Common myeloid progenitor, CD34-positive (primary cell): ENCODE data around the gene FOXK1.

Source experiments
- CTCF ChIA-PET: fragments of 350-600 bp; sonication (Branson Sonifier 250); formaldehyde crosslinking; loops from one replicate; lab custom pipeline; 2021; ENCODE audit warnings: antibody characterized with exemption; lab: Charles Lee
- POLR2A ChIA-PET: fragments of 350-600 bp; sonication (Branson Sonifier 250); formaldehyde crosslinking; loops from one replicate; lab custom pipeline; 2021; ENCODE audit warnings: antibody characterized with exemption; lab: Charles Lee
- DNase-seq, 3 donors: peaks; one replicate each; pipeline versions ENCODE4 v3.0.0 to v3.0.0-alpha.2; 2013
- H3K27ac ChIP-seq, 2 experiments: 1 replicate in 1 of 2; 2 replicates in 1 of 2; pipeline ENCODE4 v1.7.0; 2013; ENCODE audit warnings: inconsistent platforms in 2 of 2, low read length in 2 of 2, mild to moderate bottlenecking in 2 of 2, low read depth in 1 of 2, moderate library complexity in 1 of 2; ENCODE audit not compliant: severe bottlenecking in 2 of 2, insufficient read depth in 1 of 2, poor library complexity in 1 of 2
- H3K27me3 ChIP-seq, 5 experiments: replicated peaks in 2 of 5; 1 replicate in 3 of 5; 2 replicates in 2 of 5; pipeline versions ENCODE4 v1.6.1 to v1.7.0; 2013; ENCODE audit warnings: low read length in 4 of 5, mild to moderate bottlenecking in 2 of 5, moderate library complexity in 2 of 5, inconsistent platforms in 1 of 5; ENCODE audit not compliant: insufficient read depth in 5 of 5, control insufficient read depth in 4 of 5
- H3K36me3 ChIP-seq, 4 experiments: 1 replicate in 2 of 4; 2 replicates in 2 of 4; pipeline versions ENCODE4 v1.6.1 to v1.7.0; 2013; ENCODE audit warnings: low read length in 3 of 4, control low read depth in 1 of 4, mild to moderate bottlenecking in 1 of 4; ENCODE audit not compliant: control insufficient read depth in 4 of 4, insufficient read depth in 4 of 4
- H3K4me1 ChIP-seq, 4 experiments: 1 replicate in 3 of 4; 2 replicates in 1 of 4; pipeline versions ENCODE4 v1.6.1 to v1.7.1; 2013; ENCODE audit warnings: low read length in 3 of 4, mild to moderate bottlenecking in 3 of 4, control low read depth in 1 of 4, inconsistent platforms in 1 of 4, moderate library complexity in 1 of 4; ENCODE audit not compliant: control insufficient read depth in 4 of 4, insufficient read depth in 4 of 4; ENCODE audit errors: control extremely low read depth in 1 of 4
- H3K4me3 ChIP-seq, 7 experiments: 1 replicate in 4 of 7; 2 replicates in 3 of 7; pipeline versions ENCODE4 v1.5.1 to v1.7.0; 2013; ENCODE audit warnings: mild to moderate bottlenecking in 7 of 7, low read length in 6 of 7, moderate library complexity in 6 of 7, inconsistent platforms in 2 of 7, low read depth in 2 of 7, control low read depth in 1 of 7; ENCODE audit not compliant: insufficient read depth in 4 of 7, control insufficient read depth in 1 of 7; ENCODE audit errors: extremely low read depth in 1 of 7
- H3K9me3 ChIP-seq, 5 experiments: 1 replicate in 4 of 5; 2 replicates in 1 of 5; pipeline versions ENCODE4 v1.6.1 to v1.7.1; 2013; ENCODE audit warnings: low read length in 4 of 5, mild to moderate bottlenecking in 2 of 5, inconsistent platforms in 1 of 5, low read depth in 1 of 5, moderate library complexity in 1 of 5; ENCODE audit not compliant: control insufficient read depth in 4 of 5, insufficient read depth in 2 of 5; ENCODE audit errors: control extremely low read depth in 1 of 5
- WGBS: methylation state at CpG from one replicate; pipeline ENCODE4 v1.1.5; 2013; ENCODE audit not compliant: insufficient coverage; 5-methylcytosine and 5-hydroxymethylcytosine counted together

Gene FOXK1

DNA sequence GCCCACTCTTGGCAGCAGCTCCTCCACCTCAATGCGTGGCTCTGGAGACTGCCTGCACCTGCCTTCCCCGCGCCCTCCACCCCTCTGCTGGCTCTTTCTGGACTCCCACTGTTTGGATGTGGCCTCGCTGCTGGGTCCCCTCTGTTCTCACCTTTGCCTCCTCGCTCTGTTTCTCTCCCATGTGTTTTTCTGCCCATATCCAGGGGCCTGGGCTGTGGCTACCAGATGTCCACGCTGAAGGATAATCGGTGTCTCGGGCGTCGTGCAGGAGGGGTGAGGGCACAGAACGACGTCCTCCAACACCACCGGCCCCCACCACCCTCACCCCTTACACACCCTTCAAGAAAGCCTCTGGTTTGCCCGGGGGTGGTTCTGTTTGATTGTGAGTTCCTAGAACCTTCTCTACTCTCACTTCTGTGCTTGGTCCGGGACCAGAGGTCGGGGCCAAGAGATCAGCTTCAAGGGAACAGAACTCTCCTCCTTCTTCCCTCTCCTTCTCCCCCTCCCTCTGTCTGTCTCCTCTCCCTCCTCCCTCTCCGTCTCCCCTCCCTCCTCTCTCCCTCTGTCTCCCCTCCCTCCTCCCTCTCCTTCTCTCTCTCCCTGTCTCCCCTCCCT is 125.0 kb downstream of the FOXK1 start:
- CTCF ChIA-PET: interaction anchor here (0.9 to 5.0 kb wide), 3 partner anchors 10 to 23 kb away, joined by 3 to 17 read pairs (median 6); no protein-coding TSS in a partner anchor

DNA sequence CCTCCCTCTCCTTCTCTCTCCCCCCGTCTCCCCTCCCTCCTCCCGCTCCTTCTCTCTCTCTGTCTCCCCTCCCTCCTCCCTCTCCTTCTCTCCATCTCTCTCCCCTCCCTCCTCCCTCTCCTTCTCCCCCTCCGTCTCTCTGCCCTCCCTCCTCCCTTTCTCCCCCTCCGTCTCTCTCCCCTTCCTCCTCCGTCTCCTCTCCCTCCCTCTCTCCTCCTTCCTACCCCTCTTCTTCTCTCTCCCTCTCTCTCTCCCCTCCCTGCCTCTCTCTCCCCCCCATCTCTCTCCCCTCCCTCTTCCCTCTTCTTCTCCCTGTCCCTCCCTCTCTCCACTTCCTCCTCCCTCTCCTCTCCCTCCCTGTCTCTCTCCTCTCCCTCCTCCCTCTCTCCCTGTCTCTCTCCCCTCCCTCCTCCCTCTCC is 125.5 kb downstream of the FOXK1 start:
- Histone ChIP-seq H3K4me1 (peaks cover 0 to 31% (median 20%) of the 10 kb centered on the region in 4 experiments), H3K9me3 (no peaks in the 10 kb centered on the region), H3K4me3 (peak overlapping the region in 2 of 7 experiments; percentile 5 to 16), H3K27me3 (no peaks in the 10 kb centered on the region), H3K27ac (no peak overlapping the region), H3K36me3 (no peaks in the 10 kb centered on the region)
- DNase-seq: no peak
- 0% methylated on average over 4 of the region's 5 CpGs for WGBS
- ChIA-PET CTCF (interaction anchor here (1.0 to 5.0 kb wide), 4 partner anchors 8 to 166 kb away, joined by 3 to 17 read pairs (median 10); no protein-coding TSS in a partner anchor), POLR2A (interaction anchor here (1.6 kb wide), 1 partner anchor 15 kb away, joined by 5 read pairs; no protein-coding TSS in a partner anchor)

More for the DNA sequence above, 125.0 kb downstream of the FOXK1 start:
- H3K36me3 ChIP-seq: no peaks in the 10 kb centered on the region
- POLR2A ChIA-PET: interaction anchor here (1.6 kb wide), 1 partner anchor 15 kb away, joined by 5 read pairs; no protein-coding TSS in a partner anchor
- 70% methylated on average over 8 of the region's 17 CpGs for WGBS
- peaks cover 0 to 31% (median 20%) of the 10 kb centered on the region in 4 experiments for H3K4me1 ChIP-seq
- peak overlapping the region in 1 of 7 experiments; percentile 5 for H3K4me3 ChIP-seq
- no peaks in the 10 kb centered on the region for H3K27me3 ChIP-seq
- peak in 1 of 3 donors; percentile 18 for DNase-seq
- H3K9me3 ChIP-seq: no peaks in the 10 kb centered on the region
- H3K27ac ChIP-seq: no peak overlapping the region

DNA sequence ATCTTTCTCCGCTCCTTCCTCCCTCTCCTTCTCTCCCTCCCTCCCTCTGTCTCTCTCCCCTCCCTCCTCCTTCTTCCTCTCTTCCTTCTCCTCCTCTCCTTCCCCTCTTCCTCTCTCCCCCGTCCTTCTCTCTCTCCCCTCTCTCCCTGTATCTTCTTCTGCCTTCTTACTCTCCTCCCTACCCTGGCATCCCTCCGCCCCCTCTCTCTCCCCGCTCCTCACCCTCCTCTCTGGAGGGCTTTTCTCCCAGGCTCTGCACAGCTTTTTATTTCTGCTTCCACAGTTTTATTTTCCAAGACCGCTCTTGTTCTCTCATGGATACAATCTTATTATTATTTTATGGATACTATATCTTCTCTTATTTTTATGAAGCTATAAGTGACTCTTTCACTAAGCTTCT is 125.9 kb downstream of the FOXK1 start:
- no peaks in the 10 kb centered on the region for H3K9me3 ChIP-seq
- peaks cover 0 to 31% (median 20%) of the 10 kb centered on the region in 4 experiments for H3K4me1 ChIP-seq
- CTCF ChIA-PET: interaction anchor here (1.0 to 5.0 kb wide), 4 partner anchors 8 to 166 kb away, joined by 3 to 17 read pairs (median 10); no protein-coding TSS in a partner anchor
- no peaks in the 10 kb centered on the region for H3K36me3 ChIP-seq
- H3K27me3 ChIP-seq: no peaks in the 10 kb centered on the region
- no peak for DNase-seq
- POLR2A ChIA-PET: interaction anchor here (1.1 to 1.6 kb wide), 2 partner anchors 16 to 33 kb away, joined by 3 to 5 read pairs; partner anchors contain the start of gene AP5Z1
- WGBS: 35% methylated on average over 3 of the region's 5 CpGs
- peak overlapping the region in 1 of 7 experiments; percentile 16 for H3K4me3 ChIP-seq
- no peak overlapping the region for H3K27ac ChIP-seq

DNA sequence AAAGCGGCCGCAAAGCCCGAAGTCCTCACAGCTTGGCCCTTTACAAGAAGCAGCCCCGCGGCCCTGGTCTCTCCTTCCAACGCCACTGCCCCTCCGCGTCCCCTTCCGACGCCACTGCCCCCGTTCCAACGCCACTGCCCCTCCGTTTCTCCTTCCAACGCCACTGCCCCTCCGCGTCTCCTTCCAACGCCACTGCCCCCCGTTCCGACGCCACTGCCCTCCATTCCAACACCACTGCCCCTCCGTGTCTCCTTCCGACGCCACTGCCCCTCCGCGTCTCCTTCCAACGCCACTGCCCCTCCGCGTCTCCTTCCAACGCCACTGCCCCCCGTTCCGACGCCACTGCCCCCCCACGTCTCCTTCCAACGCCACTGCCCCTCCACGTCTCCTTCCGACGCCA is 126.5 kb downstream of the FOXK1 start:
- H3K36me3 ChIP-seq: no peaks in the 10 kb centered on the region
- DNase-seq: no peak
- H3K9me3 ChIP-seq: no peaks in the 10 kb centered on the region
- 93% methylated on average over 20 of the region's 37 CpGs for WGBS
- ChIA-PET CTCF (interaction anchor here (1.0 to 5.0 kb wide), 4 partner anchors 9 to 165 kb away, joined by 3 to 17 read pairs (median 10); no protein-coding TSS in a partner anchor), POLR2A (interaction anchor here (1.1 kb wide), 1 partner anchor 33 kb away, joined by 3 read pairs; the partner anchor contains the start of gene AP5Z1)
- peaks cover 0 to 34% (median 20%) of the 10 kb centered on the region in 4 experiments for H3K4me1 ChIP-seq
- H3K27me3 ChIP-seq: no peaks in the 10 kb centered on the region
- no peak overlapping the region for H3K27ac ChIP-seq
- H3K4me3 ChIP-seq: peak overlapping the region in 3 of 7 experiments; percentile 52 to 69 (median 56)

DNA sequence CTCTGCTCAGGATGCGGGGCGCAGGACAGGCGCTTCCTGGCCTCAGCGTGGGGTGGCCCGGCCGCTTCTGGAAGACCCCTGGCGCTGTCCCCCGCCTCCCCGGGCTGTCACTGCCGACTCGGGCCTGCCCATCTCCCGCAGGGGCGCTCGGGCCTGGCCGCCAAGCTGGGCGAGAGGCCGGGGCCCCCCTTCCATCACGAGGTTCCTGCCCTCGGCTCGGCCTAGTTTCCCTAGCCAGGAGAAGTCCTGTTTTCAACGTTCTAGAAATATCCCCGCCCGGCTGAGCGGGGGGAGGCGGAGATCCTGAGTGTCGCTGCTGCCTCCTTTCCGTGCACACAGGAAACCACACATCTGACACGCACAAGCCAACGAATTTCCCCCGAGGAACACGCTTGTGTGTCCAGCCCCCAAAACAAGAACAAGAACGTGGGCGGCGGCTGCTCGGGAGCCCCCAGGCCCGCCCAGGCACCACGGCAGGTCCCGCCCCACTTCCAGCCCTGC is 127.0 kb downstream of the FOXK1 start:
- Histone ChIP-seq H3K4me3 (peak overlapping the region in 5 of 7 experiments; percentile 29 to 69 (median 52)), H3K9me3 (no peaks in the 10 kb centered on the region), H3K4me1 (peaks cover 0 to 40% (median 22%) of the 10 kb centered on the region in 4 experiments), H3K36me3 (no peaks in the 10 kb centered on the region), H3K27ac (peak overlapping the region in 1 of 2 experiments; percentile 68), H3K27me3 (no peaks in the 10 kb centered on the region)
- CTCF ChIA-PET: interaction anchor here (1.1 to 5.0 kb wide), 4 partner anchors 10 to 74 kb away, joined by 5 to 17 read pairs (median 10); partner anchors contain the start of gene RADIL
- peak; percentile 85 to 93 (median 87) for DNase-seq
- POLR2A ChIA-PET: interaction anchor here (0.6 to 1.1 kb wide), 2 partner anchors 34 to 41 kb away, joined by 3 to 5 read pairs; partner anchors contain the start of gene AP5Z1
- WGBS: under 1% methylated on average over 27 of the region's 38 CpGs

DNA sequence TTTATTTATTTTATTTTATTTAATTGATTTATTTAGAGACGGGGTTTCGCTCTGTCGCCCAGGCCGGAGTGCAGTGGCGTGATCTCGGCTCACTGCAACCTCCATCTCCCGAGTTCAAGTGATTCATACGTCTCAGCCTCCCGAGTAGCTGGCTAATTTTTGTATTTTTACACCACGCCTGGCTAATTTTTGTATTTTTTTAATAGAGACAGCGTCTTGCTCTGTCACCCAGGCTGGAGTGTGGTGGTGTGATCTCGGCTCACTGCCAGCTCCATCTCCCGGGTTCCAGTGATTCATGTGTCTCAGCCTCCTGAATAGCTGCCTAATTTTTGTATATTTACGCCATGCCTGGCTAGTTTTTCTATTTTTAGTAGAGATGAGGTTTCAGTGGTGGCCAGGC is 127.6 kb downstream of the FOXK1 start:
- peaks cover 0 to 45% (median 28%) of the 10 kb centered on the region in 4 experiments for H3K4me1 ChIP-seq
- H3K27me3 ChIP-seq: no peaks in the 10 kb centered on the region
- no peaks in the 10 kb centered on the region for H3K9me3 ChIP-seq
- no peak overlapping the region for H3K27ac ChIP-seq
- no peaks in the 10 kb centered on the region for H3K36me3 ChIP-seq
- WGBS: 31% methylated on average over 3 of the region's 14 CpGs
- ChIA-PET CTCF (interaction anchor here (1.1 to 5.0 kb wide), 6 partner anchors 10 to 73 kb away, joined by 3 to 17 read pairs (median 7); partner anchors contain the start of gene RADIL), POLR2A (interaction anchor here (0.6 kb wide), 1 partner anchor 42 kb away, joined by 5 read pairs; no protein-coding TSS in a partner anchor)
- DNase-seq: peak in 2 of 3 donors; percentile 36 to 57
- H3K4me3 ChIP-seq: peak overlapping the region in 3 of 7 experiments; percentile 52 to 69 (median 56)
